Measurements from ENCODE around the gene GALNT7. TPM values are rescaled to one million over a fixed set of nuclear protein-coding genes. Genes with fewer than 3 reads are reported as not detected.

GALNT7 gene
- total and polyA plus RNA-seq, 4 donors, result 0.65 to 13.0 (median 2.1) TPM

DNA sequence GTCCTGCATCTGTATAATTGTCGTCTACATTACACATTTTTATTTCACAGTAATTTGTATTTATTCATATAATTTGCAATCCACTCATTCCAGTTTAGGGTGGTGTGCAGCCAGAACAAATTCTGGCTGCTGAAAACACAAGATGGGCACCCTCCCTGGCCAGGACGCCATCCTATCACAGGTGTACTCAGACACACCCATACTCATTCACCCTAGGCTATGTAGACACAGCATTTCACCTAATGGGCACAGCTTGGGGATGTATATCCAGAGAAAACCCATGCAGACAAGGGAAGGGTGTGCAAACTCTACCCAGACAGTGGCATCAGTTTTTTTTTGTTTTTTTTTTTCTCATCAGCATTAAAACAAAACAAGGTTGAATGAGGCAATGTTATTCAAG is 92.4 kb downstream of the GALNT7 start (continued):
- TF ChIP-seq, protein P1, sequence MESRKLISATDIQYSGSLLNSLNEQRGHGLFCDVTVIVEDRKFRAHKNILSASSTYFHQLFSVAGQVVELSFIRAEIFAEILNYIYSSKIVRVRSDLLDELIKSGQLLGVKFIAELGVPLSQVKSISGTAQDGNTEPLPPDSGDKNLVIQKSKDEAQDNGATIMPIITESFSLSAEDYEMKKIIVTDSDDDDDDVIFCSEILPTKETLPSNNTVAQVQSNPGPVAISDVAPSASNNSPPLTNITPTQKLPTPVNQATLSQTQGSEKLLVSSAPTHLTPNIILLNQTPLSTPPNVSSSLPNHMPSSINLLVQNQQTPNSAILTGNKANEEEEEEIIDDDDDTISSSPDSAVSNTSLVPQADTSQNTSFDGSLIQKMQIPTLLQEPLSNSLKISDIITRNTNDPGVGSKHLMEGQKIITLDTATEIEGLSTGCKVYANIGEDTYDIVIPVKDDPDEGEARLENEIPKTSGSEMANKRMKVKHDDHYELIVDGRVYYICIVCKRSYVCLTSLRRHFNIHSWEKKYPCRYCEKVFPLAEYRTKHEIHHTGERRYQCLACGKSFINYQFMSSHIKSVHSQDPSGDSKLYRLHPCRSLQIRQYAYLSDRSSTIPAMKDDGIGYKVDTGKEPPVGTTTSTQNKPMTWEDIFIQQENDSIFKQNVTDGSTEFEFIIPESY (IDR thresholded peaks at IDR 0.05), result no peak

GRCh38 chr4:173262375-173262774 is 93.8 kb downstream of the GALNT7 start:
- no peak for DNase-seq (ENCODE audit: low spot score)
- Histone ChIP-seq H3K27ac (ENCODE audit: low read depth in 1 of 2, low read length in 2 of 2) (no peak overlapping the region), H3K4me3 (ENCODE audit: low read depth in 1 of 3, low read length in 3 of 3) (no peak overlapping the region), H3K9ac (ENCODE audit: low read depth in 1 of 2, low read length in 2 of 2) (no peak overlapping the region), H3K27me3 (ENCODE audit: control insufficient read depth in 4 of 4, insufficient read depth in 4 of 4, low read length in 3 of 4) (no peaks in the 10 kb centered on the region), H3K4me1 (ENCODE audit: control insufficient read depth in 4 of 4, insufficient read depth in 4 of 4, low read length in 3 of 4) (peaks cover 0 to 4% (median 0%) of the 10 kb centered on the region in 4 donors), H3K36me3 (ENCODE audit: control insufficient read depth in 4 of 4, insufficient read depth in 3 of 4, low read depth in 1 of 4, low read length in 3 of 4) (no peaks in the 10 kb centered on the region), H3K9me3 (ENCODE audit: control insufficient read depth in 4 of 4, low read length in 3 of 4) (no peaks in the 10 kb centered on the region)
- no peak for TF ChIP-seq RXRA (IDR thresholded peaks at IDR 0.05)
- no peak for TF ChIP-seq TAF1 (conservative IDR thresholded peaks at IDR 0.05)
- TF ChIP-seq, protein P1 (IDR thresholded peaks at IDR 0.05), result no peak
- TF ChIP-seq EGR1 (IDR thresholded peaks at IDR 0.05; ENCODE audit: low read depth in 2 of 2), result no peak
- TF ChIP-seq YY1 (IDR thresholded peaks at IDR 0.05), result no peak
- 84% methylated on average over 2 of the region's 2 CpGs for WGBS

DNA sequence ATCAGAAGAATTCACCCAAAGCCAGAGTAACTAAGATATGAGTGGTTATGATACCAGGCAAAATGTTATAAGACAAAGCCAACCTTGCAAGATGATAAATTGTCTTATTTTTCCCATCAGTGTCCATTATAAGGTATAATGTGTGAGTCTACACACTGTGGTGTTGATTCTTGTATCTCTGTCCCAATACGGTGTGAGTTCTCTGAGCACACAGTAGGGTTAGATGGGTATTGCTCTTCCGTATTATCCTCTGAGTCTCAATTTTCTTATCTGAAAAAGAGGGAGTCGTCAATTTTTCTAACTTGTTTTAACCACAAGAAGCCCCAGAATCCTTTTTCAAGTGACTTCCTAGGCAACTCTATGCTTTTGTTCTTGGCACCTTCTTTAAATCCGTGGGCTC is 95.6 kb downstream of the GALNT7 start:
- Histone ChIP-seq H3K36me3 (ENCODE audit: control insufficient read depth in 4 of 4, insufficient read depth in 3 of 4, low read depth in 1 of 4, low read length in 3 of 4) (no peaks in the 10 kb centered on the region), H3K27me3 (ENCODE audit: control insufficient read depth in 4 of 4, insufficient read depth in 4 of 4, low read length in 3 of 4) (no peaks in the 10 kb centered on the region), H3K9ac (ENCODE audit: low read depth in 1 of 2, low read length in 2 of 2) (no peak overlapping the region), H3K4me1 (ENCODE audit: control insufficient read depth in 4 of 4, insufficient read depth in 4 of 4, low read length in 3 of 4) (peaks cover 0 to 4% (median 0%) of the 10 kb centered on the region in 4 donors), H3K9me3 (ENCODE audit: control insufficient read depth in 4 of 4, low read length in 3 of 4) (no peaks in the 10 kb centered on the region), H3K27ac (ENCODE audit: low read depth in 1 of 2, low read length in 2 of 2) (no peak overlapping the region), H3K4me3 (ENCODE audit: low read depth in 1 of 3, low read length in 3 of 3) (no peak overlapping the region)
- DNase-seq (ENCODE audit: low spot score), result no peak
- 63% methylated on average over 4 of the region's 4 CpGs for WGBS
- no peak for TF ChIP-seq YY1 (IDR thresholded peaks at IDR 0.05)
- TF ChIP-seq JUND (IDR thresholded peaks at IDR 0.05), result no peak
- TF ChIP-seq NR2F2 (IDR thresholded peaks at IDR 0.05), result no peak
- TF ChIP-seq REST (IDR thresholded peaks at IDR 0.05), result no peak
- TF ChIP-seq RXRA (IDR thresholded peaks at IDR 0.05), result no peak
- TF ChIP-seq EGR1 (IDR thresholded peaks at IDR 0.05; ENCODE audit: low read depth in 2 of 2), result no peak
- TF ChIP-seq, protein P2, sequence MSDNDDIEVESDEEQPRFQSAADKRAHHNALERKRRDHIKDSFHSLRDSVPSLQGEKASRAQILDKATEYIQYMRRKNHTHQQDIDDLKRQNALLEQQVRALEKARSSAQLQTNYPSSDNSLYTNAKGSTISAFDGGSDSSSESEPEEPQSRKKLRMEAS (IDR thresholded peaks at IDR 0.05), result no peak
- no peak for TF ChIP-seq SP1 (IDR thresholded peaks at IDR 0.05)
- TF ChIP-seq, protein P3, sequence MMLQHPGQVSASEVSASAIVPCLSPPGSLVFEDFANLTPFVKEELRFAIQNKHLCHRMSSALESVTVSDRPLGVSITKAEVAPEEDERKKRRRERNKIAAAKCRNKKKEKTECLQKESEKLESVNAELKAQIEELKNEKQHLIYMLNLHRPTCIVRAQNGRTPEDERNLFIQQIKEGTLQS (IDR thresholded peaks at IDR 0.05), result no peak
- no peak for TF ChIP-seq HNF4A (conservative IDR thresholded peaks at IDR 0.05)
- TF ChIP-seq FOXA1 (IDR thresholded peaks at IDR 0.05), result no peak
